ENCODE measurements around the gene PLEKHG5.
"Not testable (repeated sequence)": the region's sequence is repeated elsewhere in the genome, so short reads cannot be mapped to it uniquely, and the experiment has no call there.

The PLEKHG5 gene

GRCh38 chr1:6446665-6447015 lies 44.8 kb downstream of the PLEKHG5 start:
- no peak for TF ChIP-seq POLR2A (IDR thresholded peaks at IDR 0.05; ENCODE audit: extremely low read depth, insufficient read length)
- TF ChIP-seq MAX (IDR thresholded peaks at IDR 0.05; ENCODE audit: low read depth, low read length): no peak
- no peak for DNase-seq (ENCODE audit: low read depth)
- no peak overlapping the region for H3K4me3 ChIP-seq (ENCODE audit: low read depth, low read length)

GRCh38 chr1:6445929-6446328 lies 45.5 kb downstream of the PLEKHG5 start:
- H3K4me3 ChIP-seq (ENCODE audit: low read depth, low read length); DNase-seq (ENCODE audit: low read depth): not testable (repeated sequence)

- peak; percentile 41 for DNase-seq (ENCODE audit: low read depth)
- H3K4me3 ChIP-seq (ENCODE audit: low read depth, low read length): no peak overlapping the region
- TF ChIP-seq CTCF (IDR thresholded peaks at IDR 0.05; ENCODE audit: low read depth, low read length): peak; percentile 51
- no peak for TF ChIP-seq MYC (IDR thresholded peaks at IDR 0.05; ENCODE audit: low read depth, low read length)
Observed at GRCh38 chr1:6445062-6445763, 46.3 kb downstream of the PLEKHG5 start.

GRCh38 chr1:6444377-6444776 lies 47.1 kb downstream of the PLEKHG5 start:
- no peak overlapping the region for H3K4me3 ChIP-seq (ENCODE audit: low read depth, low read length)
- no peak for TF ChIP-seq MYC (IDR thresholded peaks at IDR 0.05; ENCODE audit: low read depth, low read length)
- TF ChIP-seq CTCF (IDR thresholded peaks at IDR 0.05; ENCODE audit: low read depth, low read length): no peak
- no peak for TF ChIP-seq MAX (IDR thresholded peaks at IDR 0.05; ENCODE audit: low read depth, low read length)
- no peak for TF ChIP-seq POLR2A (IDR thresholded peaks at IDR 0.05; ENCODE audit: extremely low read depth, insufficient read length)
- no peak for DNase-seq (ENCODE audit: low read depth)

- TF ChIP-seq POLR2A (IDR thresholded peaks at IDR 0.05; ENCODE audit: extremely low read depth, insufficient read length): no peak
- TF ChIP-seq MYC (IDR thresholded peaks at IDR 0.05; ENCODE audit: low read depth, low read length): no peak
- no peak for TF ChIP-seq CTCF (IDR thresholded peaks at IDR 0.05; ENCODE audit: low read depth, low read length)
- no peak for TF ChIP-seq MAX (IDR thresholded peaks at IDR 0.05; ENCODE audit: low read depth, low read length)
- no peak for DNase-seq (ENCODE audit: low read depth)
- no peak overlapping the region for H3K4me3 ChIP-seq (ENCODE audit: low read depth, low read length)
Observed at GRCh38 chr1:6443339-6444115, 47.9 kb downstream of the PLEKHG5 start.

GRCh38 chr1:6441586-6441985 lies 49.9 kb downstream of the PLEKHG5 start:
- H3K4me3 ChIP-seq (ENCODE audit: low read depth, low read length): no peak overlapping the region
- TF ChIP-seq POLR2A (IDR thresholded peaks at IDR 0.05; ENCODE audit: extremely low read depth, insufficient read length): no peak
- TF ChIP-seq CTCF (IDR thresholded peaks at IDR 0.05; ENCODE audit: low read depth, low read length): no peak
- no peak for TF ChIP-seq MYC (IDR thresholded peaks at IDR 0.05; ENCODE audit: low read depth, low read length)
- TF ChIP-seq MAX (IDR thresholded peaks at IDR 0.05; ENCODE audit: low read depth, low read length): no peak
- DNase-seq (ENCODE audit: low read depth): no peak

Data from NB4 (cell line).